Cardiac muscle cell (in vitro differentiated cells and primary cell): ENCODE data around the gene CEP112. TPM values are rescaled to one million over a fixed set of nuclear protein-coding genes. Genes with fewer than 3 reads are reported as not detected.

Experiments
- DNase-seq, 2 donors: peaks; one replicate each; pipeline versions ENCODE4 v3.0.0 to v3.0.0-alpha.2; 2010 to 2017; ENCODE audit warnings: low read depth in 1 of 2, low spot score in 1 of 2
- H3K27ac ChIP-seq: fragments of 200-600 bp; sonication (generic); 2 replicates; pipeline ENCODE4 v1.5.1; 2016
- H3K27me3 ChIP-seq: fragments of 200-600 bp; sonication (generic); 2 replicates; pipeline ENCODE4 v1.6.0; 2016; ENCODE audit warnings: control low read depth
- H3K36me3 ChIP-seq: fragments of 200-600 bp; sonication (generic); 2 replicates; pipeline ENCODE4 v1.5.1; 2016; ENCODE audit warnings: control low read depth
- H3K4me1 ChIP-seq: fragments of 200-600 bp; sonication (generic); 2 replicates; pipeline ENCODE4 v1.8.1; 2017; ENCODE audit warnings: low read depth, mild to moderate bottlenecking, mixed run types
- H3K4me3 ChIP-seq: fragments of 200-600 bp; sonication (generic); 2 replicates; pipeline ENCODE4 v1.5.1; 2016; ENCODE audit warnings: mild to moderate bottlenecking
- H3K9me3 ChIP-seq: fragments of 200-600 bp; sonication (generic); 2 replicates; pipeline ENCODE4 v1.5.1; 2017; ENCODE audit warnings: low read depth, mild to moderate bottlenecking, control low read depth
- polyA plus RNA-seq: library from polyadenylated mRNA; unstranded; fragments of >200 nt; fragmentation: Nextera tagmentation; extraction: Ambion mirVana; gene quantifications from 2 replicates; pipeline ENCODE4 v1.2.1, GENCODE V29; 2016
- total RNA-seq: library from RNA; depleted of rRNA; stranded (reverse); fragments of >200 nt; gene quantifications from 2 replicates; pipeline ENCODE4 v1.2.3, GENCODE V29; 2016
- TF ChIP-seq, protein P1 (sequence below): IDR thresholded peaks from 2 replicates; pipeline ENCODE4 v1.5.1; 2012; ENCODE audit warnings: low read depth, mild to moderate bottlenecking, low read length

The CEP112 gene
- total and polyA plus RNA-seq, 2 experiments from 2014 or later, result 7.7 to 10.9 TPM

DNA sequence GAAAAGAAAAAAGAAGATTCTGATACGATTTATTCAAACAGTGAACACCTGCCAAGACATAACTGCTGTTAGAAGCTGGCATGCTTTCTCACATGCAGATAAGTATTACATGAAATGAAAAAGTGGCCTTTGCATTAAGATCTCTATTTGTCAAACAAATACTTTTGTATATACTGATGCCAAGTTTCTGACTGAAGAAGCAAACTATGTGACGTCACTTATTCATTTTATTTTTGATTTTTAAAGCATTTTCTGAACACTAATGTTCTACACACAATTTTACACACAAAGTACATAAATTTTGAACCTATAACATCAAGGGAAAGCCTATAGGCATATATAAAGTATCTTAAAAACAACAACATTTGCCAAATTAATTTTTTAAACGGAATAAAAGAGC is 153.8 kb downstream of the CEP112 start:
- TF ChIP-seq, protein P1, sequence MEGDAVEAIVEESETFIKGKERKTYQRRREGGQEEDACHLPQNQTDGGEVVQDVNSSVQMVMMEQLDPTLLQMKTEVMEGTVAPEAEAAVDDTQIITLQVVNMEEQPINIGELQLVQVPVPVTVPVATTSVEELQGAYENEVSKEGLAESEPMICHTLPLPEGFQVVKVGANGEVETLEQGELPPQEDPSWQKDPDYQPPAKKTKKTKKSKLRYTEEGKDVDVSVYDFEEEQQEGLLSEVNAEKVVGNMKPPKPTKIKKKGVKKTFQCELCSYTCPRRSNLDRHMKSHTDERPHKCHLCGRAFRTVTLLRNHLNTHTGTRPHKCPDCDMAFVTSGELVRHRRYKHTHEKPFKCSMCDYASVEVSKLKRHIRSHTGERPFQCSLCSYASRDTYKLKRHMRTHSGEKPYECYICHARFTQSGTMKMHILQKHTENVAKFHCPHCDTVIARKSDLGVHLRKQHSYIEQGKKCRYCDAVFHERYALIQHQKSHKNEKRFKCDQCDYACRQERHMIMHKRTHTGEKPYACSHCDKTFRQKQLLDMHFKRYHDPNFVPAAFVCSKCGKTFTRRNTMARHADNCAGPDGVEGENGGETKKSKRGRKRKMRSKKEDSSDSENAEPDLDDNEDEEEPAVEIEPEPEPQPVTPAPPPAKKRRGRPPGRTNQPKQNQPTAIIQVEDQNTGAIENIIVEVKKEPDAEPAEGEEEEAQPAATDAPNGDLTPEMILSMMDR, result no peak
- no peak for DNase-seq
- no peak overlapping the region for H3K4me3 ChIP-seq
- no peaks in the 10 kb centered on the region for H3K36me3 ChIP-seq
- H3K9me3 ChIP-seq, result no peaks in the 10 kb centered on the region
- H3K27ac ChIP-seq, result no peak overlapping the region
- H3K27me3 ChIP-seq, result no peaks in the 10 kb centered on the region
- H3K4me1 ChIP-seq, result no peaks in the 10 kb centered on the region

- TF ChIP-seq, protein P1, result no peak
- no peaks in the 10 kb centered on the region for H3K9me3 ChIP-seq
- no peak overlapping the region for H3K4me3 ChIP-seq
- H3K27ac ChIP-seq, result no peak overlapping the region
- H3K27me3 ChIP-seq, result no peaks in the 10 kb centered on the region
- H3K36me3 ChIP-seq, result no peaks in the 10 kb centered on the region
- no peaks in the 10 kb centered on the region for H3K4me1 ChIP-seq
- DNase-seq, result no peak
Observed at GRCh38 chr17:66037221-66037620, 154.7 kb downstream of the CEP112 start.

GRCh38 chr17:66032082-66032712 is 159.7 kb downstream of the CEP112 start:
- Histone ChIP-seq H3K27ac (no peak overlapping the region), H3K4me3 (no peak overlapping the region), H3K27me3 (no peaks in the 10 kb centered on the region), H3K9me3 (no peaks in the 10 kb centered on the region), H3K36me3 (no peaks in the 10 kb centered on the region), H3K4me1 (no peaks in the 10 kb centered on the region)
- DNase-seq, result no peak
- TF ChIP-seq, protein P1, result no peak

DNA sequence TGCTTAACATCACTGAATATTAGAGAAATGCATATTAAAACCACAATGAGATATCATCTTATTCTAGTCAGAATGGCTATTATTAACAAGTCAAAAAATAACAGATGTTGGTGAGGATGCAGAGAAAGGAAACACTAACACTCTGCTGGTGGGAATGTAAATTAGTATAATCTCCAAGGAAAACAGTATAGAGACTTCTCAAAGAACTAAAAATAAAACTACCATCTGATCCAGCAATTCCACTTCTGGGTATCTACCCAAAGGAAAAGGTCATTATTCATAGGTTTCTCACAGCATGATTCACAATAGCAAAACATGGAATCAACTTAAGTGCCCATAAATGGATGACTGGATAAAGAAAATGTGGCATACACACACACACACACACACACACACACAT is 166.4 kb downstream of the CEP112 start:
- Histone ChIP-seq H3K9me3 (no peaks in the 10 kb centered on the region), H3K27me3 (no peaks in the 10 kb centered on the region), H3K36me3 (peaks cover 3% of the 10 kb centered on the region), H3K4me1 (no peaks in the 10 kb centered on the region), H3K27ac (no peak overlapping the region), H3K4me3 (no peak overlapping the region)
- no peak for DNase-seq
- TF ChIP-seq, protein P1, result no peak

DNA sequence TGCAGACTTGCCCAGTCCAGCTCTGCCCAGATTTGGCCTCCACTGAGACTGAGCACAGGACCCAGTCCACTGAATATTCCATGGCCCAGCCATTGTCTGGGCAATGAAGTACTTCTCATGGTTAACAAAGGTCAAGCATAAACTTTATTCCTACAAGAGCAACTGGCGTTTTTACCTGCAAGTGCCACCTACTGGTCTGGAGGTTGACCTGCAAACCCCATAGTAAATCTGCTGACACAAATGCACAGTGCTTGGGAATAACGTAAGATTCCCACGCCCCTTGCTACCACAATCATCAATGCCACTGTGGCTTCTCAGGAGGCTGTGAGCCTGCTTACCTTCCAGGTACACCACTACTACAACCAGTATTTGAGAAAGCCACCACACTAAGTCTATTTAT is 170.2 kb downstream of the CEP112 start:
- Histone ChIP-seq H3K27ac (no peak overlapping the region), H3K4me1 (no peaks in the 10 kb centered on the region), H3K36me3 (peaks cover 2% of the 10 kb centered on the region), H3K9me3 (no peaks in the 10 kb centered on the region), H3K27me3 (no peaks in the 10 kb centered on the region), H3K4me3 (no peak overlapping the region)
- no peak for DNase-seq
- TF ChIP-seq, protein P1, result no peak

GRCh38 chr17:66018786-66019185 is 173.1 kb downstream of the CEP112 start:
- no peak overlapping the region for H3K4me3 ChIP-seq
- no peaks in the 10 kb centered on the region for H3K9me3 ChIP-seq
- H3K36me3 ChIP-seq, result no peaks in the 10 kb centered on the region
- no peak for DNase-seq
- H3K4me1 ChIP-seq, result no peaks in the 10 kb centered on the region
- no peaks in the 10 kb centered on the region for H3K27me3 ChIP-seq
- TF ChIP-seq, protein P1, result no peak
- no peak overlapping the region for H3K27ac ChIP-seq
